Esophagus muscularis mucosa (tissue), 4 donors: ENCODE results near the gene KHSRP. TPM values are rescaled to one million over a fixed set of nuclear protein-coding genes. Genes with fewer than 3 reads are reported as not detected.

ENCODE experiments used
- DNase-seq: peaks from one replicate; pipeline ENCODE4 v3.0.0-alpha.2; 2017; ENCODE audit errors: extremely low spot score
- H3K27ac ChIP-seq, 4 donors: fragments of 200-600 bp; sonication (generic); replicated peaks in 1 of 4; 1 replicate in 3 of 4; 2 replicates in 1 of 4; pipeline ENCODE4 v1.5.1; 2016 to 2019; ENCODE audit warnings: mild to moderate bottlenecking in 1 of 4
- H3K27me3 ChIP-seq, 4 donors: fragments of 200-600 bp; sonication (generic); one replicate each; pipeline versions ENCODE4 v1.5.1 to v1.6.0; 2016 to 2019
- H3K36me3 ChIP-seq, 4 donors: fragments of 200-600 bp; sonication (generic); one replicate each; pipeline ENCODE4 v1.5.1; 2016 to 2019
- H3K4me1 ChIP-seq, 4 donors: fragments of 200-600 bp; sonication (generic); one replicate each; pipeline ENCODE4 v1.5.1; 2016 to 2019
- H3K4me3 ChIP-seq, 4 donors: fragments of 200-600 bp; sonication (generic); 1 replicate in 2 of 4; 2 replicates in 2 of 4; pipeline ENCODE4 v1.5.1; 2016 to 2019; ENCODE audit warnings: mild to moderate bottlenecking in 4 of 4, moderate library complexity in 1 of 4
- H3K9me3 ChIP-seq, 4 donors: fragments of 200-600 bp; sonication (generic); 1 replicate in 3 of 4; 2 replicates in 1 of 4; pipeline ENCODE4 v1.5.1; 2016 to 2019
- EP300 ChIP-seq: sonication (generic); formaldehyde crosslinking; IDR thresholded peaks from one replicate; pipeline ENCODE4 v1.6.1; 2017; ENCODE audit warnings: antibody characterized with exemption
- POLR2A ChIP-seq: fragments of 450-650 bp; IDR thresholded peaks from one replicate; pipeline ENCODE4 v1.6.1; 2017; ENCODE audit warnings: antibody characterized with exemption, moderate library complexity, mild to moderate bottlenecking, low read depth
- POLR2AphosphoS5 ChIP-seq, 2 donors: sonication (generic); formaldehyde crosslinking; IDR thresholded peaks; one replicate each; pipeline ENCODE4 v1.6.1; 2017; ENCODE audit warnings: antibody characterized with exemption in 2 of 2
- WGBS: methylation state at CpG from one replicate; pipeline ENCODE4 v1.1.5; 2018; 5-methylcytosine and 5-hydroxymethylcytosine counted together
- intact Hi-C: fragments of 100-400 bp; cut with DNase I; formaldehyde crosslinking; loops from one replicate; pipeline ENCODE4 v1.15.1; 2023
- total RNA-seq, 4 donors: library from RNA; depleted of rRNA; stranded (reverse); fragments of >200 nt; gene quantifications; one replicate each; pipeline versions ENCODE4 v1.1.0 to v1.2.1, GENCODE V29; 2016
- TF ChIP-seq, protein P1 (sequence below), 3 experiments: fragments of 200-600 bp in 2 of 3; fragments of 450-650 bp in 1 of 3; sonication (generic) in 2 of 3; IDR thresholded peaks; one replicate each; pipeline ENCODE4 v1.5.1; 2017 to 2019; ENCODE audit warnings: antibody characterized with exemption in 3 of 3, mild to moderate bottlenecking in 2 of 3, moderate library complexity in 1 of 3

KHSRP gene
- total RNA-seq, 4 donors from 2014 or later = 105 to 202 (median 148) TPM

DNA sequence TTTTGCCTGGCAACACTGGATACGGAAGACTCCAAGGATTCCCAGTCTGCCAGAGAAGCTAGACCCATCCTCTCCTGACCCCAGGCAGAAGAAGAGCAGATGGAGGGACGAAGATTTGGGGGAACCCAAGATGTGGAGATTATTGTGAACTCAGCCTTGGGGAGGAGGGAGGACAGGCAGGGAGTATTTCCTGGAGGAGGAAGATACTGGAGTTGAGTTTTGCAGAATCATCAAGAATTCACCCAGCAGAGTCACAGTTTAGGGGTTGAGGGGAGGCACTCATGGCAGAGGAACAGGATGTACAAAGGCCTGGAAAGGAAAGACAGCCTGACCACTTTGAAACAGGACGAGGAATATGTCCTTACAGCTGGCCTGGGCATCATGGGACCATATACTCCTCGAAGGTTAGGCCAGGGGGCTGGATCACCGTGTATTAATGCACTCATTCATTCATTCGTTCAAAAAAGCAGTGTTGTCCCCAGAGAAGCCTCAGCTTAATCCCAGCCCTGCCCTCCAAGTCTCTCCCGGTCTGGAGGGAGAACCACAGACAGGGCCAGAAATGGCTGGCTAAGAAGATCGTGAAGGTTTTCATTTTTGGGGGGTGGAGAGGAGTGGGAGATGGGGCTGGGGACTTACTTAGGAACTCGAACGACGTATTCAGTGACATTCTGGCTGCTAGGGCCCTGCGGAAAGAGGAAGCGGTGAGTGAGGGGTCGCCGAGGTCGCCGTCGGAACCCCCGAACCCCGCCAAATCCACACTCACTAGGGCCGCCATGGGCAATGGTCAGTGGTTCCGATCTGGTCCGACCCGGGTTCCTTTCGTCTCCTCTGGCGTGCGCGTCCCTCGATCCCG is 32.2 kb downstream of the KHSRP start:
- Histone ChIP-seq H3K27me3 (no peaks in the 10 kb centered on the region), H3K4me3 (peak overlapping the region; percentile 76 to 93 (median 76)), H3K36me3 (peaks cover 19 to 43% (median 33%) of the 10 kb centered on the region in 4 donors), H3K27ac (peak overlapping the region; percentile 92 to 95 (median 94)), H3K4me1 (peaks cover 9 to 35% (median 26%) of the 10 kb centered on the region in 4 donors), H3K9me3 (no peaks in the 10 kb centered on the region)
- WGBS = 8% methylated on average over 28 of the region's 30 CpGs
- TF ChIP-seq POLR2AphosphoS5 (IDR thresholded peaks at IDR 0.05) = no peak
- no peak for TF ChIP-seq POLR2A
- TF ChIP-seq EP300 = no peak
- TF ChIP-seq, protein P1, sequence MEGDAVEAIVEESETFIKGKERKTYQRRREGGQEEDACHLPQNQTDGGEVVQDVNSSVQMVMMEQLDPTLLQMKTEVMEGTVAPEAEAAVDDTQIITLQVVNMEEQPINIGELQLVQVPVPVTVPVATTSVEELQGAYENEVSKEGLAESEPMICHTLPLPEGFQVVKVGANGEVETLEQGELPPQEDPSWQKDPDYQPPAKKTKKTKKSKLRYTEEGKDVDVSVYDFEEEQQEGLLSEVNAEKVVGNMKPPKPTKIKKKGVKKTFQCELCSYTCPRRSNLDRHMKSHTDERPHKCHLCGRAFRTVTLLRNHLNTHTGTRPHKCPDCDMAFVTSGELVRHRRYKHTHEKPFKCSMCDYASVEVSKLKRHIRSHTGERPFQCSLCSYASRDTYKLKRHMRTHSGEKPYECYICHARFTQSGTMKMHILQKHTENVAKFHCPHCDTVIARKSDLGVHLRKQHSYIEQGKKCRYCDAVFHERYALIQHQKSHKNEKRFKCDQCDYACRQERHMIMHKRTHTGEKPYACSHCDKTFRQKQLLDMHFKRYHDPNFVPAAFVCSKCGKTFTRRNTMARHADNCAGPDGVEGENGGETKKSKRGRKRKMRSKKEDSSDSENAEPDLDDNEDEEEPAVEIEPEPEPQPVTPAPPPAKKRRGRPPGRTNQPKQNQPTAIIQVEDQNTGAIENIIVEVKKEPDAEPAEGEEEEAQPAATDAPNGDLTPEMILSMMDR (IDR thresholded peaks at IDR 0.05) = no peak
- no peak for DNase-seq
- intact Hi-C loops = no loop called here

DNA sequence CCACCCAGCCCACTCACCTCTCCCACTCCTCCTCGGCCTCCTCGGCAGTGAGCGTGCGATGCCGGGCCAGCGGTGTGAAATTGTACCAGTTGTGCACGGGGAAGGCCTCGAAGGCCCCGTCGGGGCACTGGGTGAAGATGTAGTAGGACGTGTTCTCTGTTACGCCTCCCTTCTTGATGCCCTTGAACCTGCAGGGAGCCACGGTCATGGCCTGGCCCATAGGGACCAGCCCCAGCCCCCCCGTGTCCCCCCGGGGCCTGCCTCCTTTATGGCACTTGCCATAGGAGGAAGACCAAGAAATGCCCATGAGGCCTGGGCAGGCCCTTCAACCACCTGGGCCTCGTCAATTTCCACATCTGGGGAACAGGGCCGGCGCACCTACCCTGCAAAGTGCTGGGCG is 37.2 kb downstream of the KHSRP start:
- WGBS = 84% methylated on average over 14 of the region's 19 CpGs
- TF ChIP-seq POLR2AphosphoS5 (IDR thresholded peaks at IDR 0.05) = no peak
- TF ChIP-seq POLR2A = no peak
- TF ChIP-seq EP300 = no peak
- TF ChIP-seq, protein P1 (IDR thresholded peaks at IDR 0.05) = no peak
- no peak overlapping the region for H3K4me3 ChIP-seq
- DNase-seq = no peak
- H3K9me3 ChIP-seq = no peaks in the 10 kb centered on the region
- intact Hi-C loops = no loop called here
- H3K27ac ChIP-seq = no peak overlapping the region
- H3K36me3 ChIP-seq = peaks cover 57 to 94% (median 83%) of the 10 kb centered on the region in 4 donors
- peaks cover 6 to 26% (median 16%) of the 10 kb centered on the region in 4 donors for H3K4me1 ChIP-seq
- H3K27me3 ChIP-seq = no peaks in the 10 kb centered on the region

DNA sequence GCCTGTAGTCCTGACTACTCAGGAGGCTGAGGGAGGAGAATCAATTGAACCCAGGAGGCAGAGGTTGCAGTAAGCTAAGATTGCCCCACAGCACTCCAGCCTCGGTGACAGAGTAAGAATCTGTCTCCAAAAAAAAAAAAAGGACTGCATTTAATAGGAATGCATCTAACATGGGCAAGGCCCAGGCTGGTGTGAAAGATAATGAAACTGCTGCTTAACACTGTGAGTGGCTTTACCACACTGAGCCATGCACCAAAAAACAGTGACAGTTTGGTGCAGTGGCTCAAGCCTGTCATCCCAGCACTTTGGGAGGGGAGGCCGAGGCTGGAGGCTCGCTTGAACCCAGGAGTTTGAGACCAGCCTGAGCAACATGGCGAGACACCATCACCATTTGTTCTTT is 40.2 kb downstream of the KHSRP start:
- Histone ChIP-seq H3K27ac (no peak overlapping the region), H3K27me3 (no peaks in the 10 kb centered on the region), H3K4me1 (no peaks in the 10 kb centered on the region), H3K4me3 (no peak overlapping the region), H3K36me3 (peaks cover 79 to 100% (median 99%) of the 10 kb centered on the region in 4 donors), H3K9me3 (no peaks in the 10 kb centered on the region)
- WGBS = 93% methylated on average over 4 of the region's 4 CpGs
- TF ChIP-seq POLR2AphosphoS5 (IDR thresholded peaks at IDR 0.05) = no peak
- TF ChIP-seq, protein P1 (IDR thresholded peaks at IDR 0.05) = no peak
- no peak for TF ChIP-seq POLR2A
- no peak for TF ChIP-seq EP300
- intact Hi-C loops = no loop called here
- no peak for DNase-seq

DNA sequence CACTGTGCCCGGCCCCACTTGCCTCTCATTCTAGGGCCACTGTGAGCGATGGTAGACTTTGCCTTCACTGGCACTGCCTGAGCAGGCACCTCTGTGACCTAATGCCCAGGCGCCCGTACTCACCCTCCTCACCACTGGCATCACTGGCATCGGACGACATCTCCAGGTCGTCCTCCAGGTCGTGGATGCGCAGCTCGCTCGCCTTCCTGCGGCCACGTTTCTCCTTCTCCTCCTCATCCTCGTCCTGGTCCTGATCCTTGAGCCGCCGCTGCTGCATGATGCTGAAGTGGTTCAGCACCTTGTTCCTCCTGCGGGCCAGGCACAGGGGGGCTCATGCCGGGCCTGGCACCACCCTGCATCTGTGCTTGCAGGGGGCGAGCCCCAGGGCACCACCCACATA is 41.4 kb downstream of the KHSRP start:
- intact Hi-C loops = no loop called here
- no peak overlapping the region for H3K4me3 ChIP-seq
- DNase-seq = no peak
- H3K9me3 ChIP-seq = no peaks in the 10 kb centered on the region
- WGBS = 92% methylated on average over 19 of the region's 19 CpGs
- peaks cover 0 to 7% (median 6%) of the 10 kb centered on the region in 4 donors for H3K4me1 ChIP-seq
- peaks cover 73 to 99% (median 94%) of the 10 kb centered on the region in 4 donors for H3K36me3 ChIP-seq
- no peak overlapping the region for H3K27ac ChIP-seq
- TF ChIP-seq EP300 (no peak), POLR2AphosphoS5 (IDR thresholded peaks at IDR 0.05) (no peak)
- TF ChIP-seq, protein P1 (IDR thresholded peaks at IDR 0.05) = no peak
- no peaks in the 10 kb centered on the region for H3K27me3 ChIP-seq
